GM23338 (cell line): Measurements from ENCODE around the gene ITGAV. TPM values are rescaled to one million over a fixed set of nuclear protein-coding genes. Genes with fewer than 3 reads are reported as not detected.

ENCODE experiments used
- ATAC-seq: fragments of 200-7000 bp; cut with Tn5 transposase; 3 replicates; pipeline ENCODE4 v1.9.1; 2020
- DNase-seq: peaks from one replicate; pipeline ENCODE4 v3.0.0-alpha.2; 2015; ENCODE audit warnings: low spot score
- H2AFZ ChIP-seq: fragments of 200-600 bp; sonication (generic); 2 replicates; pipeline ENCODE4 v1.8.0; 2016; ENCODE audit warnings: antibody characterized with exemption, mild to moderate bottlenecking, moderate library complexity
- H3F3A ChIP-seq: fragments of 200-600 bp; sonication (generic); replicated peaks from 2 replicates; pipeline ENCODE4 v1.8.0; 2017; ENCODE audit warnings: antibody characterized with exemption, mixed run types, low read depth
- H3K27ac ChIP-seq: fragments of 200-600 bp; sonication (generic); 2 replicates; pipeline ENCODE4 v1.6.1; 2016; ENCODE audit warnings: low read depth
- H3K27me3 ChIP-seq: fragments of 200-600 bp; sonication (generic); 2 replicates; pipeline ENCODE4 v1.8.0; 2016; ENCODE audit warnings: mild to moderate bottlenecking, mixed run types, moderate library complexity; ENCODE audit not compliant: insufficient read depth
- H3K36me3 ChIP-seq: fragments of 200-600 bp; sonication (generic); 2 replicates; pipeline ENCODE4 v1.8.0; 2016; ENCODE audit warnings: mild to moderate bottlenecking; ENCODE audit not compliant: insufficient read depth
- H3K4me1 ChIP-seq: fragments of 200-600 bp; sonication (generic); 2 replicates; pipeline ENCODE4 v1.8.0; 2016; ENCODE audit warnings: mild to moderate bottlenecking, moderate library complexity; ENCODE audit not compliant: insufficient read depth
- H3K4me2 ChIP-seq: fragments of 200-600 bp; sonication (generic); 2 replicates; pipeline ENCODE4 v1.7.1; 2017; ENCODE audit warnings: mixed run types
- H3K4me3 ChIP-seq: fragments of 200-600 bp; sonication (generic); 2 replicates; pipeline ENCODE4 v1.6.1; 2016; ENCODE audit warnings: mixed run types
- H3K79me2 ChIP-seq: fragments of 200-600 bp; sonication (generic); replicated peaks from 2 replicates; pipeline ENCODE4 v1.8.0; 2017; ENCODE audit warnings: mild to moderate bottlenecking; ENCODE audit not compliant: insufficient read depth
- H3K9me2 ChIP-seq: fragments of 200-600 bp; sonication (generic); 2 replicates; pipeline ENCODE4 v1.8.0; 2017; ENCODE audit not compliant: insufficient read depth
- H4K20me1 ChIP-seq: fragments of 200-600 bp; sonication (generic); replicated peaks from 2 replicates; pipeline ENCODE4 v1.8.0; 2017; ENCODE audit warnings: mild to moderate bottlenecking; ENCODE audit not compliant: insufficient read depth
- H3K27ac Mint-ChIP-seq: 2 replicates; pipeline ENCODE4 v1.8.0; 2020; ENCODE audit warnings: inconsistent platforms, mild to moderate bottlenecking, moderate library complexity, mixed read lengths
- H3K27me3 Mint-ChIP-seq: 3 replicates; pipeline ENCODE4 v1.8.0; 2022; ENCODE audit warnings: low read depth, mild to moderate bottlenecking, moderate library complexity, mixed read lengths, inconsistent platforms; ENCODE audit not compliant: insufficient read depth, poor library complexity
- H3K36me3 Mint-ChIP-seq: 3 replicates; pipeline ENCODE4 v1.8.0; 2021; ENCODE audit warnings: low read depth, mild to moderate bottlenecking, inconsistent platforms, moderate library complexity, mixed read lengths
- H3K4me1 Mint-ChIP-seq: 3 replicates; pipeline ENCODE4 v1.8.0; 2020; ENCODE audit warnings: mild to moderate bottlenecking, inconsistent platforms, mixed read lengths
- H3K4me3 Mint-ChIP-seq: 3 replicates; pipeline ENCODE4 v1.8.0; 2021; ENCODE audit warnings: moderate library complexity, mild to moderate bottlenecking, inconsistent platforms, mixed read lengths
- H3K9me3 Mint-ChIP-seq: 3 replicates; pipeline ENCODE4 v1.8.0; 2020; ENCODE audit warnings: moderate library complexity, mild to moderate bottlenecking, inconsistent platforms, mixed read lengths
- CREB1 ChIP-seq: fragments of 250-450 bp; sonication (Bioruptor Pico); IDR thresholded peaks from 2 replicates; pipeline ENCODE4 v1.5.0; 2020; ENCODE audit warnings: low read depth, mild to moderate bottlenecking, moderate library complexity
- EZH2 ChIP-seq: fragments of 200-600 bp; sonication (generic); IDR thresholded peaks from one replicate; pipeline ENCODE4 v1.8.0; 2017; ENCODE audit warnings: antibody characterized with exemption, mild to moderate bottlenecking, low read depth; ENCODE audit not compliant: unreplicated experiment
- EZH2phosphoT487 ChIP-seq: fragments of 200-600 bp; sonication (generic); IDR thresholded peaks from one replicate; pipeline ENCODE4 v1.8.1; 2018; ENCODE audit warnings: antibody characterized with exemption; ENCODE audit not compliant: unreplicated experiment
- JUNB ChIP-seq: IDR thresholded peaks from one replicate; pipeline ENCODE4 v1.6.1; 2016; ENCODE audit warnings: antibody characterized with exemption; ENCODE audit not compliant: unreplicated experiment
- POLR2AphosphoS5 ChIP-seq: IDR thresholded peaks from 2 replicates; pipeline ENCODE4 v1.6.1; 2016; ENCODE audit warnings: antibody characterized with exemption, low read depth
- STAT1 ChIP-seq: IDR thresholded peaks from one replicate; pipeline ENCODE4 v1.6.1; 2016; ENCODE audit warnings: antibody characterized with exemption; ENCODE audit not compliant: unreplicated experiment
- long read RNA-seq: library from polyadenylated mRNA; unstranded; transcript quantifications from one replicate; pipeline ENCODE4 v2.0.0, GENCODE V29; 2020; ENCODE audit not compliant: unreplicated experiment
- polyA plus RNA-seq: library from polyadenylated mRNA; unstranded; fragments of >200 nt; fragmentation: Nextera tagmentation; extraction: Ambion mirVana; gene quantifications from 2 replicates; pipeline ENCODE4 v1.2.1, GENCODE V29; 2016
- total RNA-seq: library from RNA; depleted of rRNA; stranded (reverse); fragments of >200 nt; shearing (Covaris generic); gene quantifications from 2 replicates; pipeline ENCODE4 v1.2.3, GENCODE V29; 2014; rRNA removed
- TF ChIP-seq, protein P1 (sequence below): IDR thresholded peaks from 2 replicates; pipeline ENCODE4 v1.6.1; 2016; ENCODE audit warnings: antibody characterized with exemption
- TF ChIP-seq, protein P2 (sequence below): fragments of 250-450 bp; sonication (Bioruptor Pico); IDR thresholded peaks from 2 replicates; pipeline ENCODE4 v1.5.0; 2020; ENCODE audit warnings: mild to moderate bottlenecking, moderate library complexity
- TF ChIP-seq, protein P3 (sequence below): IDR thresholded peaks from one replicate; pipeline ENCODE4 v1.6.1; 2018; ENCODE audit warnings: antibody characterized with exemption; ENCODE audit not compliant: unreplicated experiment

Gene ITGAV
- 50.8 and 56.5 TPM in 2 replicates for total RNA-seq
- polyA plus RNA-seq = 8.0 and 9.1 TPM in 2 replicates
- long read RNA-seq, partial matches to known transcripts = 4 of 5 reads
- long read RNA-seq, other reads (novel, unspliced or antisense) = 1 of 5 reads

DNA sequence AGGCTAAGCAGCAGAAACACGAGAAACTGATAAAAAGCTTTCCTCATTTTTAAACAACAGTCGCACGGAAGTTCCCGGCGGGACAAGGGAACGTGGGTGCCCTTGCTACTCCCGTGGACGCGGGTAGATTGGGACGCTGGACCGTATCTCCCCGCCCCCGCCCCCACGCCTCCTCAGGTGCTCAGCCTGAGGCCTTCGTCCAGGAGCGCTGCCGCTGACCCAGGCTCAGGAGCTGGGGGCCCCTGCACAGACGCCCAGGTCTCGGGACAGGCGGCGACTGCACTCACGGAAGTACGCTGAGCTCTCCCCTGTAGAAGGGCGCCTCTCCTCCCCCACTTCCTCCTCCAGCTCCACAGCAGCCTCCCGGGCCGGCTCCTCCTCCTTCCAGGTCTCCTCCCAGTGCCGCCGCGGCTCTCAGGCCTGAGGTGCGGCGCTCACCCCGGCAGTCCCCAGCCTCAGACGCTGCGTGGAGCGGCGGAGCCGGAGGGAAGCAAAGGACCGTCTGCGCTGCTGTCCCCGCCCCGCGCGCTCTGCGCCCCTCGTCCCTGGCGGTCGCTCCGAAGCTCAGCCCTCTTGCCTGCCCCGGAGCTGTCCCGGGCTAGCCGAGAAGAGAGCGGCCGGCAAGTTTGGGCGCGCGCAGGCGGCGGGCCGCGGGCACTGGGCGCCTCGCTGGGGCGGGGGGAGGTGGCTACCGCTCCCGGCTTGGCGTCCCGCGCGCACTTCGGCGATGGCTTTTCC is at the start of gene ITGAV:
Gene ITGAV (plus strand): TSS at position 445 of the 738 bp plus-strand sequence. CDS start 283 bp downstream, at position 728.
- Histone ChIP-seq H3K36me3 (no peaks in the 10 kb centered on the region), H2AFZ (peak within 1 kb of the TSS; percentile 94), H3K4me1 (peaks cover 13% of the 10 kb centered on the region), H3K79me2 (peaks cover 42% of the 10 kb centered on the region), H3K4me3 (peak within 1 kb of the TSS; percentile 92), H3K27me3 (no peaks in the 10 kb centered on the region), H3F3A (no peaks in the 10 kb centered on the region), H3K27ac (peak within 1 kb of the TSS; percentile 87), H3K4me2 (peak within 1 kb of the TSS; percentile 96), H4K20me1 (no peaks in the 10 kb centered on the region), H3K9me2 (no peaks in the 10 kb centered on the region)
- Mint-ChIP-seq H3K9me3 (no peaks in the 10 kb centered on the region), H3K27me3 (peaks cover 10% of the 10 kb centered on the region), H3K27ac (peak within 1 kb of the TSS; percentile 77; the same call in 1 of the 2 replicates), H3K36me3 (no peaks in the 10 kb centered on the region; the same call in 2 of the 3 replicates), H3K4me3 (peak within 1 kb of the TSS; percentile 81), H3K4me1 (peaks cover 41% of the 10 kb centered on the region)
- peak; percentile 92 for TF ChIP-seq POLR2AphosphoS5
- no peak for TF ChIP-seq STAT1
- TF ChIP-seq EZH2 = no peak
- TF ChIP-seq, protein P1, sequence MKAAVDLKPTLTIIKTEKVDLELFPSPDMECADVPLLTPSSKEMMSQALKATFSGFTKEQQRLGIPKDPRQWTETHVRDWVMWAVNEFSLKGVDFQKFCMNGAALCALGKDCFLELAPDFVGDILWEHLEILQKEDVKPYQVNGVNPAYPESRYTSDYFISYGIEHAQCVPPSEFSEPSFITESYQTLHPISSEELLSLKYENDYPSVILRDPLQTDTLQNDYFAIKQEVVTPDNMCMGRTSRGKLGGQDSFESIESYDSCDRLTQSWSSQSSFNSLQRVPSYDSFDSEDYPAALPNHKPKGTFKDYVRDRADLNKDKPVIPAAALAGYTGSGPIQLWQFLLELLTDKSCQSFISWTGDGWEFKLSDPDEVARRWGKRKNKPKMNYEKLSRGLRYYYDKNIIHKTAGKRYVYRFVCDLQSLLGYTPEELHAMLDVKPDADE = no peak
- DNase-seq (peak; percentile 96), ATAC-seq (peak; percentile 95)

DNA sequence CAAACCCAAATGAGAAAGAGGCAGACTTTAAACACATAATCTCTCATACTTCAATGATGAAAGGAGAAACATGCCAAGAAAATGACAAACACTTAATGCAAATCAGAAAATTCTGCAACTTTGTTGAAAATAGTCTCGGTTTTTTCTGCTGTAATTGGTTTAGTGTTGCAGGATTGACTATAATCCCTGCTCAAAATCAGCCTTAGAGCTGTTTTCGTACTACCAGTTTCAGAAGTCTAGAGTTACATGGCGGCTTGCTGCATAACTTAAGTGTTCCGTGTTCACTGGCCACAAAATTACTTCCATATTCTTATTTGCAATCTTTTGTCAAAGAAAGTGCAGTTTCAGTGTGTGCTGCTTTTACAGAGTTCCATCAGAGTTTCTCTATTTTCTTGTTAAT is 48.9 kb upstream of the ITGAV start:
- H3K27ac Mint-ChIP-seq = no peak overlapping the region
- TF ChIP-seq STAT1 = no peak
- TF ChIP-seq, protein P2, sequence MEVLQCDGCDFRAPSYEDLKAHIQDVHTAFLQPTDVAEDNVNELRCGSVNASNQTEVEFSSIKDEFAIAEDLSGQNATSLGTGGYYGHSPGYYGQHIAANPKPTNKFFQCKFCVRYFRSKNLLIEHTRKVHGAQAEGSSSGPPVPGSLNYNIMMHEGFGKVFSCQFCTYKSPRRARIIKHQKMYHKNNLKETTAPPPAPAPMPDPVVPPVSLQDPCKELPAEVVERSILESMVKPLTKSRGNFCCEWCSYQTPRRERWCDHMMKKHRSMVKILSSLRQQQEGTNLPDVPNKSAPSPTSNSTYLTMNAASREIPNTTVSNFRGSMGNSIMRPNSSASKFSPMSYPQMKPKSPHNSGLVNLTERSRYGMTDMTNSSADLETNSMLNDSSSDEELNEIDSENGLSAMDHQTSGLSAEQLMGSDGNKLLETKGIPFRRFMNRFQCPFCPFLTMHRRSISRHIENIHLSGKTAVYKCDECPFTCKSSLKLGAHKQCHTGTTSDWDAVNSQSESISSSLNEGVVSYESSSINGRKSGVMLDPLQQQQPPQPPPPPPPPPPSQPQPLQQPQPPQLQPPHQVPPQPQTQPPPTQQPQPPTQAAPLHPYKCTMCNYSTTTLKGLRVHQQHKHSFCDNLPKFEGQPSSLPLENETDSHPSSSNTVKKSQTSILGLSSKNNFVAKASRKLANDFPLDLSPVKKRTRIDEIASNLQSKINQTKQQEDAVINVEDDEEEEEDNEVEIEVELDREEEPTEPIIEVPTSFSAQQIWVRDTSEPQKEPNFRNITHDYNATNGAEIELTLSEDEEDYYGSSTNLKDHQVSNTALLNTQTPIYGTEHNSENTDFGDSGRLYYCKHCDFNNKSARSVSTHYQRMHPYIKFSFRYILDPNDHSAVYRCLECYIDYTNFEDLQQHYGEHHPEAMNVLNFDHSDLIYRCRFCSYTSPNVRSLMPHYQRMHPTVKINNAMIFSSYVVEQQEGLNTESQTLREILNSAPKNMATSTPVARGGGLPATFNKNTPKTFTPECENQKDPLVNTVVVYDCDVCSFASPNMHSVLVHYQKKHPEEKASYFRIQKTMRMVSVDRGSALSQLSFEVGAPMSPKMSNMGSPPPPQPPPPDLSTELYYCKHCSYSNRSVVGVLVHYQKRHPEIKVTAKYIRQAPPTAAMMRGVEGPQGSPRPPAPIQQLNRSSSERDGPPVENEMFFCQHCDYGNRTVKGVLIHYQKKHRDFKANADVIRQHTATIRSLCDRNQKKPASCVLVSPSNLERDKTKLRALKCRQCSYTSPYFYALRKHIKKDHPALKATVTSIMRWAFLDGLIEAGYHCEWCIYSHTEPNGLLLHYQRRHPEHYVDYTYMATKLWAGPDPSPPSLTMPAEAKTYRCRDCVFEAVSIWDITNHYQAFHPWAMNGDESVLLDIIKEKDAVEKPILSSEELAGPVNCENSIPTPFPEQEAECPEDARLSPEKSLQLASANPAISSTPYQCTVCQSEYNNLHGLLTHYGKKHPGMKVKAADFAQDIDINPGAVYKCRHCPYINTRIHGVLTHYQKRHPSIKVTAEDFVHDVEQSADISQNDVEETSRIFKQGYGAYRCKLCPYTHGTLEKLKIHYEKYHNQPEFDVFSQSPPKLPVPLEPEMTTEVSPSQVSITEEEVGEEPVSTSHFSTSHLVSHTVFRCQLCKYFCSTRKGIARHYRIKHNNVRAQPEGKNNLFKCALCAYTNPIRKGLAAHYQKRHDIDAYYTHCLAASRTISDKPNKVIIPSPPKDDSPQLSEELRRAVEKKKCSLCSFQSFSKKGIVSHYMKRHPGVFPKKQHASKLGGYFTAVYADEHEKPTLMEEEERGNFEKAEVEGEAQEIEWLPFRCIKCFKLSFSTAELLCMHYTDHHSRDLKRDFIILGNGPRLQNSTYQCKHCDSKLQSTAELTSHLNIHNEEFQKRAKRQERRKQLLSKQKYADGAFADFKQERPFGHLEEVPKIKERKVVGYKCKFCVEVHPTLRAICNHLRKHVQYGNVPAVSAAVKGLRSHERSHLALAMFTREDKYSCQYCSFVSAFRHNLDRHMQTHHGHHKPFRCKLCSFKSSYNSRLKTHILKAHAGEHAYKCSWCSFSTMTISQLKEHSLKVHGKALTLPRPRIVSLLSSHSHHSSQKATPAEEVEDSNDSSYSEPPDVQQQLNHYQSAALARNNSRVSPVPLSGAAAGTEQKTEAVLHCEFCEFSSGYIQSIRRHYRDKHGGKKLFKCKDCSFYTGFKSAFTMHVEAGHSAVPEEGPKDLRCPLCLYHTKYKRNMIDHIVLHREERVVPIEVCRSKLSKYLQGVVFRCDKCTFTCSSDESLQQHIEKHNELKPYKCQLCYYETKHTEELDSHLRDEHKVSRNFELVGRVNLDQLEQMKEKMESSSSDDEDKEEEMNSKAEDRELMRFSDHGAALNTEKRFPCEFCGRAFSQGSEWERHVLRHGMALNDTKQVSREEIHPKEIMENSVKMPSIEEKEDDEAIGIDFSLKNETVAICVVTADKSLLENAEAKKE = no peak
- TF ChIP-seq POLR2AphosphoS5 = no peak
- no peak for TF ChIP-seq CREB1 (CRISPR knock-in tag)
- TF ChIP-seq EZH2 = no peak
- no peak for TF ChIP-seq EZH2phosphoT487
- TF ChIP-seq, protein P3, sequence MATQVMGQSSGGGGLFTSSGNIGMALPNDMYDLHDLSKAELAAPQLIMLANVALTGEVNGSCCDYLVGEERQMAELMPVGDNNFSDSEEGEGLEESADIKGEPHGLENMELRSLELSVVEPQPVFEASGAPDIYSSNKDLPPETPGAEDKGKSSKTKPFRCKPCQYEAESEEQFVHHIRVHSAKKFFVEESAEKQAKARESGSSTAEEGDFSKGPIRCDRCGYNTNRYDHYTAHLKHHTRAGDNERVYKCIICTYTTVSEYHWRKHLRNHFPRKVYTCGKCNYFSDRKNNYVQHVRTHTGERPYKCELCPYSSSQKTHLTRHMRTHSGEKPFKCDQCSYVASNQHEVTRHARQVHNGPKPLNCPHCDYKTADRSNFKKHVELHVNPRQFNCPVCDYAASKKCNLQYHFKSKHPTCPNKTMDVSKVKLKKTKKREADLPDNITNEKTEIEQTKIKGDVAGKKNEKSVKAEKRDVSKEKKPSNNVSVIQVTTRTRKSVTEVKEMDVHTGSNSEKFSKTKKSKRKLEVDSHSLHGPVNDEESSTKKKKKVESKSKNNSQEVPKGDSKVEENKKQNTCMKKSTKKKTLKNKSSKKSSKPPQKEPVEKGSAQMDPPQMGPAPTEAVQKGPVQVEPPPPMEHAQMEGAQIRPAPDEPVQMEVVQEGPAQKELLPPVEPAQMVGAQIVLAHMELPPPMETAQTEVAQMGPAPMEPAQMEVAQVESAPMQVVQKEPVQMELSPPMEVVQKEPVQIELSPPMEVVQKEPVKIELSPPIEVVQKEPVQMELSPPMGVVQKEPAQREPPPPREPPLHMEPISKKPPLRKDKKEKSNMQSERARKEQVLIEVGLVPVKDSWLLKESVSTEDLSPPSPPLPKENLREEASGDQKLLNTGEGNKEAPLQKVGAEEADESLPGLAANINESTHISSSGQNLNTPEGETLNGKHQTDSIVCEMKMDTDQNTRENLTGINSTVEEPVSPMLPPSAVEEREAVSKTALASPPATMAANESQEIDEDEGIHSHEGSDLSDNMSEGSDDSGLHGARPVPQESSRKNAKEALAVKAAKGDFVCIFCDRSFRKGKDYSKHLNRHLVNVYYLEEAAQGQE = no peak
- no peak for TF ChIP-seq JUNB

More for the DNA sequence above, 48.9 kb upstream of the ITGAV start:
- Histone ChIP-seq H3K4me3 (no peak overlapping the region), H3K79me2 (no peaks in the 10 kb centered on the region), H3K4me2 (no peak overlapping the region), H3F3A (no peaks in the 10 kb centered on the region), H3K27ac (no peak overlapping the region), H3K27me3 (no peaks in the 10 kb centered on the region), H3K36me3 (no peaks in the 10 kb centered on the region), H4K20me1 (no peaks in the 10 kb centered on the region), H3K4me1 (peaks cover 26% of the 10 kb centered on the region), H2AFZ (no peak overlapping the region; the same call in 1 of the 2 replicates), H3K9me2 (no peaks in the 10 kb centered on the region)
- DNase-seq (no peak), ATAC-seq (no peak)
- Mint-ChIP-seq H3K4me3 (no peak overlapping the region), H3K36me3 (no peaks in the 10 kb centered on the region), H3K9me3 (no peaks in the 10 kb centered on the region), H3K4me1 (peaks cover 18% of the 10 kb centered on the region), H3K27me3 (no peaks in the 10 kb centered on the region)
